Measurements from ENCODE around the gene SUV39H2.
"Not testable (repeated sequence)": the region's sequence is repeated elsewhere in the genome, so short reads cannot be mapped to it uniquely, and the experiment has no call there.

Gene SUV39H2

GRCh38 chr10:14878266-14879123 lies at the start of gene SUV39H2:
TSS of gene SUV39H2 (plus strand) at chr10:14878866. CDS start at chr10:14878889, 23 bp downstream.
- peak; percentile 40 to 97 (median 91) for DNase-seq

GRCh38 chr10:14833106-14833505 lies 45.6 kb upstream of the SUV39H2 start:
- DNase-seq: no peak

- DNase-seq: no peak
These were observed 42.5 kb upstream of the SUV39H2 start for GRCh38 chr10:14836208-14836607.

- DNase-seq: no peak
These were observed 41.5 kb upstream of the SUV39H2 start for GRCh38 chr10:14837003-14837756.

- DNase-seq: peak; percentile 84 to 100 (median 98)
These were observed 40.7 kb upstream of the SUV39H2 start, which contains the start of the genes CDNF, HSPA14 and MSANTD7 for GRCh38 chr10:14837757-14838581. TSS of gene CDNF (minus strand) at chr10:14838037. CDS start at chr10:14837946, 91 bp downstream. TSS of gene HSPA14 (plus strand) at chr10:14838306. CDS start at chr10:14838403, 97 bp downstream. TSS of gene MSANTD7 (plus strand) at chr10:14838306. CDS start at chr10:14842285, 3,979 bp downstream.

GRCh38 chr10:14838582-14839304 lies 39.9 kb upstream of the SUV39H2 start:
- peak in 16 of 56 donors; percentile 13 to 54 (median 26) for DNase-seq

- DNase-seq: peak in 2 of 56 donors; percentile 18 to 24
These were observed 39.4 kb upstream of the SUV39H2 start for GRCh38 chr10:14839305-14839695.

GRCh38 chr10:14840178-14840577 lies 38.5 kb upstream of the SUV39H2 start:
- no peak for DNase-seq

- DNase-seq: no peak
These were observed 35.2 kb upstream of the SUV39H2 start for GRCh38 chr10:14843327-14843988.

GRCh38 chr10:14844948-14845347 lies 33.7 kb upstream of the SUV39H2 start:
- no peak for DNase-seq

- no peak for DNase-seq
These were observed 26.4 kb upstream of the SUV39H2 start for GRCh38 chr10:14852236-14852635.

- DNase-seq: no peak
These were observed 23.2 kb upstream of the SUV39H2 start for GRCh38 chr10:14855453-14855852.

- DNase-seq: no peak
These were observed 20.2 kb upstream of the SUV39H2 start for GRCh38 chr10:14858338-14858960.

- no peak for DNase-seq
These were observed 19.6 kb upstream of the SUV39H2 start for GRCh38 chr10:14859043-14859442.

GRCh38 chr10:14859775-14860174 lies 18.9 kb upstream of the SUV39H2 start:
- no peak for DNase-seq

GRCh38 chr10:14860791-14861190 lies 17.9 kb upstream of the SUV39H2 start:
- no peak for DNase-seq

- not testable (repeated sequence) for DNase-seq
These were observed 14.2 kb upstream of the SUV39H2 start for GRCh38 chr10:14864466-14864865.

- DNase-seq: not testable (repeated sequence)
These were observed 13.8 kb upstream of the SUV39H2 start for GRCh38 chr10:14864871-14865270.

GRCh38 chr10:14873090-14873760 lies 5.4 kb upstream of the SUV39H2 start:
- DNase-seq: no peak
